ENCODE data around the gene VPS26B.
A peak's percentile ranks its signal among the peaks of the same experiment; 100 is the strongest.
"Not testable (repeated sequence)": the region's sequence is repeated elsewhere in the genome, so short reads cannot be mapped to it uniquely, and the experiment has no call there.

Gene VPS26B

DNA sequence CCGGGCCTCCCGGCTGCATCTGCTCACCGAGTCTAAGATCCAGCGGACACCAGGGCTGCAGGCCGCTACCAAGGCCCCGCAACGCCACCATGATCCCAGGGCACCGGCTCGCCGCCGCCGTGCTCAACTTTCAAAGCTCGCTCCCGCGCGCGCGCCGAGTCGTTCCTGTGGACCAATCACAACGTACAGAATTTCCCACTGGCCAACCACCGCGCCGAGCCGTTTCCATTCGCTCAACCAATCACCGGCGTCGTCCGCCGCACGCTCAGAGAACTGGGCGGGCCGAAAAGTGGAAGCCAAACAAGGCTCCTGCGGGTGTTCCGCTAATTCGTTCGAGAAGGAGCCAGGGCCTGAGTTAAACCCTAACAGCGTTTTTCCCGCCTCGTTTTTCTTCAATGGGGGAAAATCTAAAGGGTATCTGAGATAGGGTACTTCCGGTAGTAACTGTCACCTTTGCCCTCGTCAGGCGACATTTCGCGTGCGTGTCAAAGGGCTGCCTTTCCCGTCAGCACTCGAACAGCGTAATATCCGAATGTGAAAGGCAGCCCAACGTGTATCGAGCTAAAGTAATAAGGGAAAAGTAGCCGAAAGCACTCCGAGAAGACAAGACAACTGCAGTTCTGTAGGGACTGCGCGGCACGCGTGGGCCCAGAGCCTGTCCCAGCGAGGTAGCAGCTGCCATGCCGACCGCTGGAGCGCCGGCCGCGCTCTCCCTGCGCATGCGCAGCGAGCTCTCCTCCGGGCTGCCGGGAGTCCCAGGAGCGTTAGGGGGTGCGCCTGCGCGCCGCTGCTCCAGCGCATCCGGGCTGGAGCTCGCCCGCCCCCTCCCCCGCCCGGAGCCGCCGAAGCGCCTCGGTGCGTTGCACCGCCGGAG is at the start of gene VPS26B, which contains the start of gene NCAPD3:
TSS of gene VPS26B (plus strand) at position 836 of the 874 bp plus-strand sequence. CDS start 452 bp downstream, outside the sequence.
TSS of gene NCAPD3 (minus strand) at position 132 of the 874 bp plus-strand sequence. CDS start at position 91, 41 bp downstream.
- DNase-seq (ENCODE audit: low spot score): peak; percentile 94

DNA sequence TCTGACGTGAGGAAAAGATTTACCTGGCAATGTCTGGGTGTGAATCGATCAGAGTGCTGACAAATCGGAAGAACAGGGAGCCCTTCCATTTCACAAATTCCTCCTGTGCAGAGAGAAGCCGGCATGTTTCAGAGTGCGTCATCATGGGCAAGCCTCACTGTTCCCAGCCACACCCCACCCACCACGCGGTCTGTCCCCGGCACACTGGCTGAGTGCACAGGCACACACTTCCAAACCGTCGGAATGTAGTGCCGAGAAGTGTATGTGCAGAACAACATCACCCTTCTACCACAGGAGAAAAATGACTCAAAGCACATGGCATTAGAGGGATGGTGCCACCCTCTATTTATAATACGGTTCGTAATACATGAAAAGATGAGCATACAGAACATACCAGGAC is 48.2 kb upstream of the VPS26B start:
- DNase-seq (ENCODE audit: low spot score): no peak

- no peak for DNase-seq (ENCODE audit: low spot score)
Measured at GRCh38 chr11:134178032-134178674, 46.3 kb upstream of the VPS26B start.

DNA sequence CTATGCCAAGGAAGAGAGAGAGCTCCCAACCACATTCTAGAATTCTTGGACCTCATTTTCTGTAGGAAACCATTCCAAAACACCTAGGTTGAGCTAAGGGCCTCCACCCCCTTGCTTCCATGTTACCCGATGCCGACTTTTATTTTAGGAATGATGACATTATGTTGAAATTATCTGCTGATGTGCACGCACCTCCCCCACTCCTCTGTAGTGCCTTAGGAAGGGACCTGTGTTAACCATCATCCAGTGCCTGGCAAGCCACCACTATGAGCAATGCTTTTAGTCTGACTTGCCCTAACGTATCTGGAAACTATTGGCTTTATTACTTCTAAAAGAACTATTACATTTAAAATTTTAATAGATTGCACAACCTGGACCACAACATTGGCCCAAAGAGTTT is 42.8 kb upstream of the VPS26B start:
- DNase-seq (ENCODE audit: low spot score): no peak

DNA sequence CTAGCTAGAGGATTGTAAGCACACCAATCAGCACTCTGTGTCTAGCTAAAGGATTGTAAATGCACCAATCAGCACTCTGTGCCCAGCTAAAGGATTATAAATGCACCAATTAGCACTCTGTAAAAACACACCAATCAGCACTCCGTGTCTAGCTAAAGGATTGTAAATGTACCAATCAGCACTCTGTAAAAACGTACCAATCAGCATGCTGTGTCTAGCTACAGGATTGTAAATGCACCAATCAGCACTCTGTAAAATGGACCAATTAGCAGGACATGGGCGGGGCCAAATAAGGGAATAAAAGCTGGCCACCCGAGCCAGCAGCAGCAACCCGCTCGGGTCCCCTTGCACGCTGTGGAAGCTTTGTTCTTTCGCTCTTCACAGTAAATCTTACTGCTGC is 36.4 kb upstream of the VPS26B start:
- DNase-seq (ENCODE audit: low spot score): not testable (repeated sequence)

DNA sequence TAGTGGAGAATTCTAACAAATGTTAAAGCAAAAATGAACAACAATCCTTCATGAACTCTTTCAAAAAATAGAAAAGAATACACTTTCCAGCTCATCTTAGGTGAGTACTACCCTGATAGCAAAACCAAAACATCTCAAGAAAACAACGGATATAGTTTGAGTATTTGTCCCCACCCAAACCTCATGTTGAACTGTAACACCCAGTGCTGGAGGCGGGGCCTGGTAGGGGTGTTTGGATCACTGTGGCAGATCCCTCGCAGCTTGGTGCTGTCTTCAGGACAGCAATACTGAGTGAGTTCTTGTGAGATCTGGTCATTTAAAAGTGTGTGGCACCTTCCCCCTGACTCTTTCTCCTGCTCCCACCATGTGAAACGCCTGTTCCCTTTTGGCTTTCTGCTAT is 27.7 kb upstream of the VPS26B start:
- peak; percentile 23 for DNase-seq (ENCODE audit: low spot score)

- no peak for DNase-seq (ENCODE audit: low spot score)
Measured at GRCh38 chr11:134199531-134199930, 24.9 kb upstream of the VPS26B start.

- DNase-seq (ENCODE audit: low spot score): no peak
Measured at GRCh38 chr11:134200688-134201087, 23.8 kb upstream of the VPS26B start.

GRCh38 chr11:134202661-134203060 is 21.8 kb upstream of the VPS26B start:
- no peak for DNase-seq (ENCODE audit: low spot score)

DNA sequence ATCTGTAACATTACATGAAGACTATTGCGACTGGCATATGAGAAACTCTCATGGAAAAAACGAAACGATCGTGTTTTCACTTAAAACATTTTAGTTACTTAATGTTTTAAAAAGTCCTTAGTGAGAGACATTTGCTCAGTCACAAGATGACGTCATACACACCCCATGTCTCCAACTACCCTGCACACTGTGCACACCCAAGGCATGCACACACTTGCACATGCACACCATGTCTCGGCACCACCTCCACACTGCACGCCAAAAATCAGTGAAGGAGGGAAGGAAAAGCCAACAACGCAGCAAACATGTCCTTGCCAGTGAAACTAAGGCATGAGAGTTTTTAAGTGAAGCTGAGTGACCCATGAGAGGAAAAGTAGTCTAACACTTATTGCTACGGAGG is 18.7 kb upstream of the VPS26B start:
- no peak for DNase-seq (ENCODE audit: low spot score)

- no peak for DNase-seq (ENCODE audit: low spot score)
Measured at GRCh38 chr11:134206185-134206584, 18.3 kb upstream of the VPS26B start.

GRCh38 chr11:134207538-134208239 is 16.8 kb upstream of the VPS26B start:
- DNase-seq (ENCODE audit: low spot score): peak; percentile 65

DNA sequence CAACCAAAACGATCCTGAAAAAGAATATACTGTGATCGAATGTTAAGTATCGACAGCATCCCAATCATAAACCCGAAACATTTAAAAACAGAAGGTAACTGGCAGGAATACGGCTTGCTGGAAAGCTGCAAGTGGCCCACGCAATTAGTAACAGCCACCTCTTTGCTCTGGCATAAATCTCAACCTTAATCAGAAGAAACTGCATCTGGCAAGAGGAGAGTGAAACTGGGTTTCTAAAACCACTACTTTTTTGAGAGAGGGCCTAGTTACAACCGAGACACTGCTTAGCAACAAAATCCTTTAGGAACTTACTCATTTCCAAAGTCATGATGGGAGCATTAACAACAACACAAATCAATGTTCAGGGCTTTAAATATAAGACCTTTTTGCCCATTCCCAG is 8.6 kb upstream of the VPS26B start:
- no peak for DNase-seq (ENCODE audit: low spot score)

- no peak for DNase-seq (ENCODE audit: low spot score)
Measured at GRCh38 chr11:134216816-134217215, 7.7 kb upstream of the VPS26B start.

DNA sequence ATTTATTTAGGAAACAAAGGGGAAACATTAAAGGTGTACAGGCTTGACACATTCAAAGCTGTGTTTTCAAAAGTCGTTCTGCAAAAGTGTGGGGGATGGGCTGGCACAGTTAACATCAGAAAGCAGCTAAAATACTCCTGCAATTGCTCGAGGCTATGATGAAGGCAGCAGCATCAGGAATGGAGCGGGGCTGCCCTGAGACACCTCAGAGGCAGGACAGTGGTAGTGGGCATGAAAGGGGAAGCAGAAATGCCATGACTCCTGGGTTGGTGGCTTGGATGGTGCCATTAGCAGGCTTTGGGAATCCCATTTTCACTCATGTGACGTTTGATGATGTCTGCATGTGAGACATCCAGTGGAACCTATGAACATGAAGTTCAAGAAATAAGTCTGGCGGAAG is 1.4 kb upstream of the VPS26B start:
- DNase-seq (ENCODE audit: low spot score): no peak

- peak; percentile 42 for DNase-seq (ENCODE audit: low spot score)
Measured at GRCh38 chr11:134224710-134225664, 516 bp downstream of the VPS26B start.

GRCh38 chr11:134226806-134227325 is 2.4 kb downstream of the VPS26B start:
- DNase-seq (ENCODE audit: low spot score): no peak

GRCh38 chr11:134228625-134229024 is 4.2 kb downstream of the VPS26B start:
- peak; percentile 41 for DNase-seq (ENCODE audit: low spot score)

DNA sequence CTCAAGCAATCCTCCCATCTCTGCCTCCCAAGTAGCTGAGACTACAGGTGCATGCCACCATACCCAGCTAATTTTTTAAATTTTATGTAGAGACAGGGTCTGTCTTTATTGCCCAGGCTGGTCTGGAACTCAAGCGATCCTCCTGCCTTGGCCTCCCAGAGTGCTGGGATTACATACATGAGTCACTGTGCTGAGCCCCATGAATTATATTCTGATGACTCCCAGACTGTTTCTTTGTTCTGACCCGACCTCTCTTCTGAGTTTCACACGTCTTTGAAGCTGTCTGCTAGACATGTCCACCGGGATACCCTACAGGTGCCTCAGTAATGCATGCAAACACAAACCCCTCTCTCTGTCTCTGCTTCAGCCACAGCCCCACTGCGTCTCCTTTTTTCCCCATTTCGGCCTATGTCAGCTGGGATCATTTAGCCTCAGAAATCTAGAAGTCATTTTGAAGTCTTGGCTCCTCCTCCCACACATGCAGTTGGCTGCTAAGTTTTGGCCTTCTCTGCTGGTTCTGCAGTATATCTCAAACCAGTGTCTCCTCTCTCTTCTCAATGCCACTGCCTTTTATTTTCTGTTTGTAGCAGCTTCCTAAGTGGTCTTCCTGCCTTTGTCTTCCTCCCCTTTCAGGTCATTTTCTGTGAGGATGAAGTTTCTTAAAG is 4.8 kb downstream of the VPS26B start:
- no peak for DNase-seq (ENCODE audit: low spot score)

DNA sequence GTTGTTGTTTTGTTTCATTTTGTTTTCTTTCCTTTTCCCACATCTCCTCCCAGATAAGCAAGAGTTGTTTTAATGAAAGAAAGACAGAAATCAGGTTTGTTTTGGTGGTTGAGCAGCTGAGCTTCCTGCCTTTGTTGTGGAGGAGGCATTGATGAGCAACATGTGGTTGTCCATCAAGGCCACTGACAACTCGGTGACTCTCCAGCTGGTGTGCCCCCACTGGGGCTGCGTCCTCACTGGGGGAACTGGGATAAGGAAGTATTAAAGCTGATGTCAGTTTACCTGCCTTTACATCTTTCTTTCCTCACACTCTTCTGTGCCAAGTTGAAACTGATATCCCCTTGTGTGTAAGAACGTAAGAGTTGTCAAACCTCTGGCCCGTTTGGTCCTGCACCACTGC is 5.9 kb downstream of the VPS26B start:
- DNase-seq (ENCODE audit: low spot score): no peak

Data from CD4-positive, alpha-beta T cell treated with Interleukin-15 for 4 hours (primary cell).